ENCODE data around the gene GDPD5.

GDPD5 gene

GRCh38 chr11:75490221-75491181 is 35.2 kb downstream of the GDPD5 start:
- peak; percentile 92 for DNase-seq (ENCODE audit: low read depth, low spot score)

- no peak for DNase-seq (ENCODE audit: low read depth, low spot score)
These were observed 38.4 kb downstream of the GDPD5 start for GRCh38 chr11:75487365-75487764.

- DNase-seq (ENCODE audit: low read depth, low spot score) = no peak
These were observed 40.0 kb downstream of the GDPD5 start for GRCh38 chr11:75485742-75486141.

GRCh38 chr11:75482931-75483469 is 42.7 kb downstream of the GDPD5 start:
- no peak for DNase-seq (ENCODE audit: low read depth, low spot score)

GRCh38 chr11:75481922-75482606 is 43.7 kb downstream of the GDPD5 start:
- DNase-seq (ENCODE audit: low read depth, low spot score) = no peak

- DNase-seq (ENCODE audit: low read depth, low spot score) = no peak
These were observed 44.4 kb downstream of the GDPD5 start for GRCh38 chr11:75481223-75481921.

- DNase-seq (ENCODE audit: low read depth, low spot score) = no peak
These were observed 45.3 kb downstream of the GDPD5 start for GRCh38 chr11:75480185-75481175.

GRCh38 chr11:75479597-75480145 is 46.1 kb downstream of the GDPD5 start:
- DNase-seq (ENCODE audit: low read depth, low spot score) = no peak

GRCh38 chr11:75478783-75479596 is 46.8 kb downstream of the GDPD5 start:
- DNase-seq (ENCODE audit: low read depth, low spot score) = no peak

GRCh38 chr11:75477614-75477935 is 48.2 kb downstream of the GDPD5 start:
- DNase-seq (ENCODE audit: low read depth, low spot score) = no peak

GRCh38 chr11:75476739-75477613 is 48.8 kb downstream of the GDPD5 start:
- peak; percentile 41 for DNase-seq (ENCODE audit: low read depth, low spot score)

GRCh38 chr11:75475767-75476650 is 49.7 kb downstream of the GDPD5 start:
- no peak for DNase-seq (ENCODE audit: low read depth, low spot score)

- DNase-seq (ENCODE audit: low read depth, low spot score) = peak; percentile 68
These were observed 50.6 kb downstream of the GDPD5 start for GRCh38 chr11:75474878-75475766.

- DNase-seq (ENCODE audit: low read depth, low spot score) = no peak
These were observed 51.5 kb downstream of the GDPD5 start for GRCh38 chr11:75474240-75474639.

GRCh38 chr11:75473684-75474083 is 52.1 kb downstream of the GDPD5 start:
- peak; percentile 61 for DNase-seq (ENCODE audit: low read depth, low spot score)

GRCh38 chr11:75472081-75472732 is 53.5 kb downstream of the GDPD5 start:
- DNase-seq (ENCODE audit: low read depth, low spot score) = no peak

All from ELF-1 (cell line).